HL-60 (cell line): Measurements from ENCODE around the gene ANO8.

Source experiments
- DNase-seq, 2 experiments: peaks; one replicate each; pipeline ENCODE4 v3.0.0-alpha.2; 2010 to 2020; ENCODE audit warnings: low read depth in 1 of 2, low spot score in 1 of 2
- H3K27ac ChIP-seq: fragments of 250-450 bp; sonication (Bioruptor Pico); replicated peaks from 2 replicates; pipeline ENCODE4 v1.5.1; 2020; ENCODE audit warnings: mild to moderate bottlenecking, moderate library complexity
- H3K27me3 ChIP-seq: fragments of 250-450 bp; sonication (Bioruptor Pico); 2 replicates; pipeline ENCODE4 v1.5.1; 2021; ENCODE audit warnings: mild to moderate bottlenecking, moderate library complexity; ENCODE audit not compliant: insufficient read depth, poor library complexity, severe bottlenecking
- H3K4me3 ChIP-seq: replicated peaks from 2 replicates; pipeline ENCODE4 v1.5.1; 2011; ENCODE audit warnings: mild to moderate bottlenecking, control low read depth, low read length; ENCODE audit not compliant: insufficient read depth
- CTCF ChIP-seq: IDR thresholded peaks from one replicate; pipeline ENCODE4 v1.5.1; 2011; ENCODE audit warnings: low read length, control low read depth, inconsistent platforms; ENCODE audit not compliant: insufficient read depth
- GABPA ChIP-seq: IDR thresholded peaks from 2 replicates; pipeline ENCODE4 v1.6.1; 2012; ENCODE audit warnings: low read depth
- POLR2AphosphoS5 ChIP-seq: IDR thresholded peaks from 2 replicates; pipeline ENCODE4 v1.6.1; 2012; ENCODE audit warnings: low read depth
- REST ChIP-seq: IDR thresholded peaks from 2 replicates; pipeline ENCODE4 v1.6.1; 2012; ENCODE audit warnings: low read depth; ENCODE audit not compliant: insufficient replicate concordance
- SPI1 ChIP-seq: IDR thresholded peaks from 2 replicates; pipeline ENCODE4 v1.6.1; 2012; ENCODE audit warnings: low read depth, mild to moderate bottlenecking, borderline replicate concordance

The ANO8 gene

GRCh38 chr19:17337675-17338432, 3.2 kb upstream of the ANO8 start:
- TF ChIP-seq GABPA, result no peak
- TF ChIP-seq REST, result no peak
- Histone ChIP-seq H3K4me3 (peak overlapping the region; percentile 70), H3K27me3 (no peaks in the 10 kb centered on the region), H3K27ac (peak overlapping the region; percentile 83)
- peak; percentile 39 to 67 for DNase-seq

GRCh38 chr19:17336872-17337674, 2.4 kb upstream of the ANO8 start, which contains the start of gene GTPBP3:
Gene GTPBP3 (plus strand): TSS chr19:17337553. CDS start chr19:17337612, 59 bp downstream.
- Histone ChIP-seq H3K27ac (peak within 1 kb of the TSS; percentile 83), H3K4me3 (peak within 1 kb of the TSS; percentile 70), H3K27me3 (no peaks in the 10 kb centered on the region)
- DNase-seq, result peak; percentile 97 to 99
- TF ChIP-seq POLR2AphosphoS5 (peak; percentile 93), REST (peak; percentile 17), SPI1 (peak; percentile 68; the same call in 1 of the 2 replicates), CTCF (no peak), GABPA (peak; percentile 92)

- no peak overlapping the region for H3K4me3 ChIP-seq
- TF ChIP-seq POLR2AphosphoS5 (no peak), SPI1 (no peak), CTCF (no peak), GABPA (no peak), REST (no peak)
- no peak overlapping the region for H3K27ac ChIP-seq
- no peak for DNase-seq
- H3K27me3 ChIP-seq, result peaks cover 4% of the 10 kb centered on the region
These were observed 920 bp upstream of the ANO8 start for GRCh38 chr19:17335575-17335974.
